Measurements from ENCODE around the gene SEC22C.

Gene SEC22C

DNA sequence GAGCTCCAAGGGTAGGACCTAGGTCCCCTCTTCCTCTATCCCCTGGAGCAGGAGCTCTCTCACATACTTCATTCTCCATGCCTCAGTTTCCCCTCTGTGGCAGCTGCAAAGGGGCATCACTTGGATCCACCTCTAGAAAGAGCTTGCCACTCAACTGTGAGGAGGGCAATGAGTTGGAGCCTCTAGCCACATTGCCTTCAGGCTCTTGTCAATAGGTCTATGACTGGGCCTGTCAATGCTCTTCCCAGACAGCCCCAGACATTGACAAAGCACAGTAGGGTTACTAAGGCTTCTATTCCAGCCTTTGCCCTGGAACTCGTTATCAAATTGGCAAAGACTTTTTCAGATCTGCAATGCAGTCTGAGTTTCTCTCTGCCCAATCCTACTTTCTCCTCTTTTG lies 83.7 kb downstream of the SEC22C start:
- Histone ChIP-seq H3K4me1 (ENCODE audit: control extremely low read depth in 1 of 4, control insufficient read depth in 4 of 4, insufficient read depth in 4 of 4, low read length in 3 of 4) (peaks cover 0 to 26% (median 18%) of the 10 kb centered on the region in 4 experiments), H3K4me3 (ENCODE audit: control insufficient read depth in 1 of 7, extremely low read depth in 1 of 7, insufficient read depth in 4 of 7, low read depth in 2 of 7, low read length in 6 of 7) (no peak overlapping the region), H3K9me3 (ENCODE audit: control extremely low read depth in 1 of 5, control insufficient read depth in 4 of 5, insufficient read depth in 2 of 5, low read depth in 1 of 5, low read length in 4 of 5) (no peaks in the 10 kb centered on the region), H3K36me3 (ENCODE audit: control insufficient read depth in 4 of 4, insufficient read depth in 4 of 4, low read length in 3 of 4) (no peaks in the 10 kb centered on the region), H3K27me3 (replicated peaks in 2 of 5; ENCODE audit: control insufficient read depth in 4 of 5, insufficient read depth in 5 of 5, low read length in 4 of 5) (peaks cover 4 to 40% (median 16%) of the 10 kb centered on the region in 5 experiments), H3K27ac (ENCODE audit: insufficient read depth in 1 of 2, low read depth in 1 of 2, low read length in 2 of 2, poor library complexity in 1 of 2, severe bottlenecking in 2 of 2) (no peak overlapping the region)
- 86% methylated on average over 1 of the region's 1 CpG for WGBS (ENCODE audit: insufficient coverage)
- CTCF ChIA-PET = interaction anchor here (0.6 to 1.2 kb wide), 4 partner anchors 9 to 45 kb away, joined by 3 to 6 read pairs (median 4); no protein-coding TSS in a partner anchor
- POLR2A ChIA-PET = no interaction called here
- no peak for DNase-seq

Measured in common myeloid progenitor, CD34-positive (primary cell).